Neural progenitor cell (in vitro differentiated cells): Measurements from ENCODE around the gene CNTNAP2. TPM values are rescaled to one million over a fixed set of nuclear protein-coding genes. Genes with fewer than 3 reads are reported as not detected.

ENCODE experiments used
- DNase-seq: peaks from one replicate; pipeline ENCODE4 v3.0.0-alpha.2; 2016; ENCODE audit warnings: low spot score
- H2AFZ ChIP-seq: fragments of 200-600 bp; sonication (generic); replicated peaks from 2 replicates; pipeline ENCODE4 v1.6.1; 2016; ENCODE audit warnings: antibody characterized with exemption
- H3F3A ChIP-seq: fragments of 200-600 bp; sonication (generic); 2 replicates; pipeline ENCODE4 v1.6.1; 2016; ENCODE audit warnings: antibody characterized with exemption, low read depth
- H3K27ac ChIP-seq: fragments of 200-600 bp; sonication (generic); 2 replicates; pipeline ENCODE4 v1.5.1; 2016; ENCODE audit warnings: mild to moderate bottlenecking
- H3K27me3 ChIP-seq: fragments of 200-600 bp; sonication (generic); 2 replicates; pipeline ENCODE4 v1.6.1; 2016; ENCODE audit warnings: mild to moderate bottlenecking, moderate library complexity
- H3K36me3 ChIP-seq: fragments of 200-600 bp; sonication (generic); 2 replicates; pipeline ENCODE4 v1.5.1; 2016
- H3K4me1 ChIP-seq: fragments of 200-600 bp; sonication (generic); 2 replicates; pipeline ENCODE4 v1.6.1; 2016; ENCODE audit warnings: mixed run types
- H3K4me2 ChIP-seq: fragments of 200-600 bp; sonication (generic); 2 replicates; pipeline ENCODE4 v1.6.1; 2016
- H3K4me3 ChIP-seq: fragments of 200-600 bp; sonication (generic); 2 replicates; pipeline ENCODE4 v1.5.1; 2016
- H3K79me2 ChIP-seq: fragments of 200-600 bp; sonication (generic); 2 replicates; pipeline ENCODE4 v1.6.1; 2016; ENCODE audit warnings: low read depth
- H3K9ac ChIP-seq: fragments of 200-600 bp; sonication (generic); 2 replicates; pipeline ENCODE4 v1.6.1; 2016
- H3K9me3 ChIP-seq: fragments of 200-600 bp; sonication (generic); 2 replicates; pipeline ENCODE4 v1.5.1; 2016; ENCODE audit warnings: low read depth
- H4K20me1 ChIP-seq: fragments of 200-600 bp; sonication (generic); 2 replicates; pipeline ENCODE4 v1.6.1; 2016; ENCODE audit warnings: low read depth
- H3K27ac Mint-ChIP-seq: 3 replicates; pipeline ENCODE4 v1.8.0; 2021; ENCODE audit warnings: mixed read lengths
- H3K27me3 Mint-ChIP-seq: 2 replicates; pipeline ENCODE4 v1.8.0; 2022; ENCODE audit warnings: low read depth, mild to moderate bottlenecking, inconsistent platforms, moderate library complexity, mixed read lengths; ENCODE audit not compliant: insufficient read depth
- H3K36me3 Mint-ChIP-seq: 3 replicates; pipeline ENCODE4 v1.8.0; 2021; ENCODE audit warnings: mixed read lengths
- H3K4me1 Mint-ChIP-seq: 3 replicates; pipeline ENCODE4 v1.8.0; 2021; ENCODE audit warnings: mixed read lengths
- H3K4me3 Mint-ChIP-seq: 3 replicates; pipeline ENCODE4 v1.8.0; 2021; ENCODE audit warnings: mild to moderate bottlenecking, moderate library complexity, mixed read lengths
- H3K9me3 Mint-ChIP-seq: 3 replicates; pipeline ENCODE4 v1.8.0; 2020; ENCODE audit warnings: mixed read lengths
- CTCF ChIP-seq: fragments of 200-600 bp; sonication (generic); IDR thresholded peaks from 2 replicates; pipeline ENCODE4 v1.5.1; 2017; ENCODE audit warnings: antibody characterized with exemption, mild to moderate bottlenecking
- EZH2 ChIP-seq: fragments of 200-600 bp; sonication (generic); IDR thresholded peaks from 2 replicates; pipeline ENCODE4 v1.6.1; 2017; ENCODE audit warnings: antibody characterized with exemption, mild to moderate bottlenecking, moderate library complexity
- EZH2phosphoT487 ChIP-seq: fragments of 200-600 bp; sonication (generic); IDR thresholded peaks from 2 replicates; pipeline ENCODE4 v1.6.1; 2017; ENCODE audit warnings: antibody characterized with exemption
- total RNA-seq: library from RNA; depleted of rRNA; stranded (reverse); fragments of >200 nt; gene quantifications from 2 replicates; pipeline ENCODE4 v1.2.3, GENCODE V29; 2015; ENCODE audit warnings: low replicate concordance

Gene CNTNAP2
- total RNA-seq, 1 donor from 2014 or later = 126 TPM

DNA sequence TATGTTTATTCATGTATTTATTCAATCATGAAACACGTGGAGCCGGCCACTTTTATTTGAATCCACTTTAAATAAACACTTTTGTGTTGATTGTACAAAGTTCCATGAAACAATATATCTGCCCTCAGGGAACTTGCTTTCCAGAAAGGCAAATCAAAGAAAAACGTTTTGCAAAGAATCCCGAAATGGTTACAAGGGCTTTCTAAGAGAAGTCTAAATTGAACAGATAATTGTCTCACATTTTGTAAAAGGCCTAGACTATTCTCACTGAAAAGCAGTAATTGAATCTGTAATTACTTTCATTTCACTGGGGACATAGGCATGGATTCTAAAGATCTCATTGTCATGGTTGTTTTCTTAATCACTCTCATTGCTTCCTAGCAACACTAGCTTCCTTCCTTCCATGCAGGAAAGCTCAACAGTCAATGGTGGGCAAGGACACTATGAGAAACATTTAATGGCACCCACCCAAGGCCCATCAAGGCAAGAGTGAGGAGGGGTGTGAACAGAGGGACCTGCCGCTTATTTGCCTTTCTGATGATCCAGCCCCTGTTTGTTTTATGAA is 1851.5 kb downstream of the CNTNAP2 start:
- Histone ChIP-seq H3K9ac (no peak overlapping the region), H3K36me3 (no peaks in the 10 kb centered on the region), H3K27me3 (no peaks in the 10 kb centered on the region), H3K79me2 (no peaks in the 10 kb centered on the region), H4K20me1 (no peaks in the 10 kb centered on the region), H3K4me1 (no peaks in the 10 kb centered on the region), H2AFZ (no peak overlapping the region), H3K4me3 (no peak overlapping the region), H3K4me2 (no peak overlapping the region), H3F3A (no peaks in the 10 kb centered on the region), H3K9me3 (no peaks in the 10 kb centered on the region), H3K27ac (no peak overlapping the region)
- TF ChIP-seq CTCF (no peak), EZH2phosphoT487 (no peak), EZH2 (no peak)
- Mint-ChIP-seq H3K27ac (no peak overlapping the region), H3K4me1 (no peaks in the 10 kb centered on the region), H3K9me3 (no peaks in the 10 kb centered on the region), H3K27me3 (no peaks in the 10 kb centered on the region), H3K4me3 (no peak overlapping the region), H3K36me3 (no peaks in the 10 kb centered on the region)
- no peak for DNase-seq

DNA sequence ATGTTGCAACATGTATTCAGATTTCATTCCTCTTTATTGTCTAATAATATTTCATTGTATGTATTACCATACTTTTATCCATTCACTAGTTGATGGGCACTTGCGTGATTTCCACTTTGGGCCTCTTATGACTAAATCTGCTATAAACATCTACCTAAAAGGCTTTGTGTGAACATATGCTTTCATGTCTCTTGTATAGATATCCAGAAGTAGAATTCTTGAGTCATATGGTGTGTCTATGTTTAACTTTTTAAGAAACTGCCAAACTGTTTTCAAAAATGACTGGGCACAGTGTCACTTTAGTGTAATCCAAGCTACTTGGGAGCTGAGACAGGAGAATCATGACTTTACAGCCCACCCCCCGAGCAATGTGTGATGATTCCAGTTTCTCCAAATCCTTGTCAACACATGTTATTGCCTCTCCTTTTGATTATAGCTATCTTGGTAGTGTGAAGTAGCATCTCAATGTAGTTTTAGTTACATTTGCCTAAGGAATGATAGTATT is 1855.1 kb downstream of the CNTNAP2 start:
- Mint-ChIP-seq H3K9me3 (no peaks in the 10 kb centered on the region), H3K4me1 (no peaks in the 10 kb centered on the region), H3K36me3 (no peaks in the 10 kb centered on the region), H3K27me3 (no peaks in the 10 kb centered on the region), H3K27ac (no peak overlapping the region), H3K4me3 (no peak overlapping the region)
- TF ChIP-seq EZH2phosphoT487 = no peak
- TF ChIP-seq EZH2 = no peak
- no peak for TF ChIP-seq CTCF
- Histone ChIP-seq H2AFZ (no peak overlapping the region), H3K4me3 (no peak overlapping the region), H3K27ac (no peak overlapping the region), H3K4me2 (no peak overlapping the region), H3K36me3 (no peaks in the 10 kb centered on the region), H4K20me1 (no peaks in the 10 kb centered on the region), H3K9me3 (no peaks in the 10 kb centered on the region), H3K79me2 (no peaks in the 10 kb centered on the region), H3K4me1 (no peaks in the 10 kb centered on the region), H3K9ac (no peak overlapping the region), H3F3A (no peaks in the 10 kb centered on the region), H3K27me3 (no peaks in the 10 kb centered on the region)
- no peak for DNase-seq

GRCh38 chr7:147978201-147978600 is 1861.6 kb downstream of the CNTNAP2 start:
- H3K9me3 Mint-ChIP-seq = no peaks in the 10 kb centered on the region
- no peak overlapping the region for H2AFZ ChIP-seq
- no peaks in the 10 kb centered on the region for H3K27me3 Mint-ChIP-seq

More at GRCh38 chr7:147978201-147978600, 1861.6 kb downstream of the CNTNAP2 start:
- no peaks in the 10 kb centered on the region for H3K36me3 ChIP-seq
- no peaks in the 10 kb centered on the region for H3F3A ChIP-seq
- Mint-ChIP-seq H3K27ac (no peak overlapping the region), H3K4me3 (no peak overlapping the region), H3K4me1 (peaks cover 4% of the 10 kb centered on the region), H3K36me3 (no peaks in the 10 kb centered on the region)
- H3K4me1 ChIP-seq = no peaks in the 10 kb centered on the region
- no peaks in the 10 kb centered on the region for H4K20me1 ChIP-seq
- H3K79me2 ChIP-seq = no peaks in the 10 kb centered on the region
- no peak overlapping the region for H3K27ac ChIP-seq
- no peaks in the 10 kb centered on the region for H3K9me3 ChIP-seq
- TF ChIP-seq EZH2 (no peak), EZH2phosphoT487 (no peak), CTCF (no peak)
- no peaks in the 10 kb centered on the region for H3K27me3 ChIP-seq
- no peak for DNase-seq
- no peak overlapping the region for H3K9ac ChIP-seq
- no peak overlapping the region for H3K4me3 ChIP-seq
- H3K4me2 ChIP-seq = no peak overlapping the region
